ENCODE measurements around the gene KIF26B.

The KIF26B gene

GRCh38 chr1:245155272-245156040 is 671 bp downstream of the KIF26B start:
- H3K27ac Mint-ChIP-seq, result no peak overlapping the region
- peaks cover 54% of the 10 kb centered on the region for H3K27me3 Mint-ChIP-seq
- H3K36me3 Mint-ChIP-seq, result peaks cover 3% of the 10 kb centered on the region
- peak overlapping the region; percentile 73 for H3K4me3 Mint-ChIP-seq
- peaks cover 11% of the 10 kb centered on the region for H3K9me3 Mint-ChIP-seq
- peaks cover 16% of the 10 kb centered on the region for H3K4me1 Mint-ChIP-seq

- H3K27me3 Mint-ChIP-seq, result peaks cover 48% of the 10 kb centered on the region
- no peak overlapping the region for H3K27ac Mint-ChIP-seq
- peak overlapping the region; percentile 73 for H3K4me3 Mint-ChIP-seq
These were observed 1.4 kb downstream of the KIF26B start for GRCh38 chr1:245156041-245156735.

GRCh38 chr1:245156736-245157505 is 2.1 kb downstream of the KIF26B start:
- Mint-ChIP-seq H3K9me3 (peaks cover 11% of the 10 kb centered on the region), H3K4me1 (peaks cover 16% of the 10 kb centered on the region), H3K4me3 (peak overlapping the region; percentile 80), H3K27ac (no peak overlapping the region), H3K36me3 (peaks cover 3% of the 10 kb centered on the region), H3K27me3 (peaks cover 40% of the 10 kb centered on the region)

More at GRCh38 chr1:245156041-245156735, 1.4 kb downstream of the KIF26B start:
- peaks cover 16% of the 10 kb centered on the region for H3K4me1 Mint-ChIP-seq
- H3K36me3 Mint-ChIP-seq, result peaks cover 3% of the 10 kb centered on the region
- H3K9me3 Mint-ChIP-seq, result peaks cover 11% of the 10 kb centered on the region

- H3K4me3 Mint-ChIP-seq, result no peak overlapping the region
- peaks cover 11% of the 10 kb centered on the region for H3K4me1 Mint-ChIP-seq
- peaks cover 31% of the 10 kb centered on the region for H3K27me3 Mint-ChIP-seq
- H3K9me3 Mint-ChIP-seq, result peaks cover 11% of the 10 kb centered on the region
- H3K27ac Mint-ChIP-seq, result no peak overlapping the region
- H3K36me3 Mint-ChIP-seq, result peaks cover 3% of the 10 kb centered on the region
These were observed 4.1 kb downstream of the KIF26B start for GRCh38 chr1:245158913-245159312.

- H3K9me3 Mint-ChIP-seq, result peaks cover 11% of the 10 kb centered on the region
- H3K27me3 Mint-ChIP-seq, result peaks cover 37% of the 10 kb centered on the region
- H3K27ac Mint-ChIP-seq, result no peak overlapping the region
- peaks cover 3% of the 10 kb centered on the region for H3K36me3 Mint-ChIP-seq
- peaks cover 5% of the 10 kb centered on the region for H3K4me1 Mint-ChIP-seq
- H3K4me3 Mint-ChIP-seq, result no peak overlapping the region
These were observed 5.5 kb downstream of the KIF26B start for GRCh38 chr1:245160288-245160687.

- H3K27ac Mint-ChIP-seq, result no peak overlapping the region
- peaks cover 5% of the 10 kb centered on the region for H3K4me1 Mint-ChIP-seq
- H3K36me3 Mint-ChIP-seq, result peaks cover 3% of the 10 kb centered on the region
- H3K9me3 Mint-ChIP-seq, result peaks cover 11% of the 10 kb centered on the region
- peaks cover 42% of the 10 kb centered on the region for H3K27me3 Mint-ChIP-seq
- H3K4me3 Mint-ChIP-seq, result no peak overlapping the region
These were observed 6.1 kb downstream of the KIF26B start for GRCh38 chr1:245160741-245161400.

GRCh38 chr1:245161866-245162265 is 7.1 kb downstream of the KIF26B start:
- Mint-ChIP-seq H3K36me3 (peaks cover 3% of the 10 kb centered on the region), H3K4me3 (no peak overlapping the region), H3K27me3 (peaks cover 49% of the 10 kb centered on the region), H3K4me1 (peaks cover 5% of the 10 kb centered on the region), H3K9me3 (peaks cover 11% of the 10 kb centered on the region), H3K27ac (no peak overlapping the region)

GRCh38 chr1:245166471-245166885 is 11.7 kb downstream of the KIF26B start:
- Mint-ChIP-seq H3K9me3 (no peaks in the 10 kb centered on the region), H3K36me3 (no peaks in the 10 kb centered on the region), H3K4me3 (no peak overlapping the region), H3K27ac (peak overlapping the region; percentile 9), H3K4me1 (no peaks in the 10 kb centered on the region), H3K27me3 (peaks cover 49% of the 10 kb centered on the region)

GRCh38 chr1:245168086-245168485 is 13.3 kb downstream of the KIF26B start:
- no peak overlapping the region for H3K4me3 Mint-ChIP-seq
- H3K36me3 Mint-ChIP-seq, result no peaks in the 10 kb centered on the region
- no peaks in the 10 kb centered on the region for H3K4me1 Mint-ChIP-seq
- H3K9me3 Mint-ChIP-seq, result no peaks in the 10 kb centered on the region
- peaks cover 49% of the 10 kb centered on the region for H3K27me3 Mint-ChIP-seq
- H3K27ac Mint-ChIP-seq, result no peak overlapping the region

GRCh38 chr1:245168906-245169305 is 14.1 kb downstream of the KIF26B start:
- no peak overlapping the region for H3K27ac Mint-ChIP-seq
- H3K9me3 Mint-ChIP-seq, result no peaks in the 10 kb centered on the region
- H3K4me3 Mint-ChIP-seq, result no peak overlapping the region
- H3K4me1 Mint-ChIP-seq, result no peaks in the 10 kb centered on the region
- H3K27me3 Mint-ChIP-seq, result peaks cover 47% of the 10 kb centered on the region
- H3K36me3 Mint-ChIP-seq, result no peaks in the 10 kb centered on the region

- Mint-ChIP-seq H3K27me3 (peaks cover 46% of the 10 kb centered on the region), H3K27ac (no peak overlapping the region), H3K9me3 (no peaks in the 10 kb centered on the region), H3K36me3 (no peaks in the 10 kb centered on the region), H3K4me3 (no peak overlapping the region), H3K4me1 (no peaks in the 10 kb centered on the region)
These were observed 14.6 kb downstream of the KIF26B start for GRCh38 chr1:245169376-245169775.

GRCh38 chr1:245172026-245172425 is 17.2 kb downstream of the KIF26B start:
- Mint-ChIP-seq H3K4me3 (no peak overlapping the region), H3K36me3 (no peaks in the 10 kb centered on the region), H3K27ac (no peak overlapping the region), H3K27me3 (peaks cover 26% of the 10 kb centered on the region), H3K4me1 (no peaks in the 10 kb centered on the region), H3K9me3 (no peaks in the 10 kb centered on the region)

GRCh38 chr1:245172829-245173228 is 18.0 kb downstream of the KIF26B start:
- Mint-ChIP-seq H3K36me3 (no peaks in the 10 kb centered on the region), H3K27me3 (peaks cover 19% of the 10 kb centered on the region), H3K4me3 (no peak overlapping the region), H3K9me3 (no peaks in the 10 kb centered on the region), H3K4me1 (no peaks in the 10 kb centered on the region), H3K27ac (no peak overlapping the region)

- H3K27me3 Mint-ChIP-seq, result peaks cover 14% of the 10 kb centered on the region
- no peak overlapping the region for H3K27ac Mint-ChIP-seq
- no peak overlapping the region for H3K4me3 Mint-ChIP-seq
- H3K4me1 Mint-ChIP-seq, result no peaks in the 10 kb centered on the region
- no peaks in the 10 kb centered on the region for H3K9me3 Mint-ChIP-seq
- no peaks in the 10 kb centered on the region for H3K36me3 Mint-ChIP-seq
These were observed 18.8 kb downstream of the KIF26B start for GRCh38 chr1:245173446-245174211.

Data from activated naive CD4-positive, alpha-beta T cell treated with anti-CD3 and anti-CD28 coated beads, Interleukin-2, amount 50 U/mL, for 24 hours (primary cell).